NCI-H187 treated with DMSO at 0.1 percent for 48 hours (cell line): Measurements from ENCODE around the gene ITSN1.
"Not testable (repeated sequence)": the region's sequence is repeated elsewhere in the genome, so short reads cannot be mapped to it uniquely, and the experiment has no call there.

Experiments used
- DNase-seq: peaks from one replicate; lab custom pipeline; 2025; lab: John Stamatoyannopoulos, UW

ITSN1 gene

DNA sequence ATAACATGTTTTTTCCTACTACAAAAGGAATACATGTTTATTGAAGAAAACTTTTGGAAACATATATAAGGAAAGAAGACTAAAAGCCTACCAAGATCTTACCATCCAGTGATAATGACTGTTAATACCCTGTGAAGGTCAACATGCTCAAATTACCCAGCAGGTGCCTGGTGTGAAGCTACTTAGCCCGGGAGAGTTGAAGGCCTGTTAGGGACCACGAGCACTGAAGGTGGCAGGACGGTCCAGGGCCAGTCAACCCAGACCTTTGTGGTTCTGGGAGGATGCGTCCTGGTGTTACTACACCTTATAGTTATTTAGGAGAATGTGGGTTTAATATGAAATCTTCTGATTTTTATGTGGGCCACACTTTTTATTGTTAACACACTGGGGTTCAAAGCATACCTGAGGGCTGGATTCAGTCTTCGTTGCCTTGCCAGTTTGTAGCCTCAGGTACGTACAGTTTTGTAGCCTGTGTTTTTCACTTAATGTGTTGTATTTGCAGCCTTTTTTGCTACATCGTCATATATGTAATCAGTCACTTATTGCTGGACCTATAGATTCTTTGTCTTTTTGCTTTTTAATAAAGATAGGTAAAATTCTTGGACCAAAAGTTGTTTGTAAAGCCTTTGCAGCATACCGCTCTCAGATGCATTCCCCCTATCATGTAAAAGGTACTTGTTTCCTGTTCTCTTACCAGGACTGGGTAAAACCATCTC, 9.8 kb downstream of the ITSN1 start:
- DNase-seq: no peak

DNA sequence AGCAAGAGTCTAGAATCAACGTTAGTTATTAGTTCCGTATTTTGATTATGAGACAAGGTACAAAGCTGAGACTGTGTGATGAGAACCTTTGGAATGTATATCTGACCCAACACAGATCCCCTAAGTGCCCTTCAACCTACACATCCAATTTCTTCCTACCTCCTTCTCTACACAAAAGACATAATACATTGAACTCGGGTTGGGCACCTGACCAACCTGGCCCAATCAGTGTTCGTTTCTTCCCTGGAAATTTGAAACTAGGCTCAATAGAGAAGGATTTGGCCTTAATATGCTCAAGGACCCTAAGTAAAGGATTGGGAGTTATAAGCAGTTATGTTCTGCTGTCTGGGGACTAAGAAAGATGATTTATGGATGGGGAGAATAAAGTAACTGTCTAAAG, 12.1 kb downstream of the ITSN1 start:
- no peak for DNase-seq

DNA sequence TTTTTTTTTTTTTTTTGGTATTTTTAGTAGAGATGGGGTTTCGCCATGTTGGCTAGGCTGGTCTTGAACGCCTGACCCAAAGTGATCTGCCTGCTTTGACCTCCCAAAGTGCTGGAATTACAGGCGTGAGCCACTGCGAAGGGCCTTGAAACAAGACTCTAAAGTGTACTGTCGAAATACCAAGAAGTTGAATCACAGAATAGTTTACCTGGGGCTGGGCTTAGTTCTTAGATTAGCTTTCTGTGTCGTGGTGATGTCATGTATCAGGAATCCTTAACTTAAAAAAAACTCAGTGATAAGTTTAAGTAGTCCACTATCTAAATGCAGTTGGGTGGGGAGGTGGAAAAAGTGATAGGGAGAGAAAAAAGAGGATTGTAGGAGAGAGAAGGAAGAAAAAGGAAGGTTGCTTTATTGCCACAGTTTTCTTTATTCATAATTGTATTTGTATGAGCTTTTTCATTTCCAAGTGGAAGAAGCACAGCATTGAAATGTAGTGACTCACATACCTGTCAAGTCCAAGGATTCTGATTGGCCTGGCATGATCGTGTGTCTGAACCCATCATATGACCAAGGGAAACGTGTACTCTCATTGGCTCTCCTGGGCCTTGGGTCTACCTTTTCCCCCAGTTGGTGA, 13.4 kb downstream of the ITSN1 start:
- no peak for DNase-seq

DNA sequence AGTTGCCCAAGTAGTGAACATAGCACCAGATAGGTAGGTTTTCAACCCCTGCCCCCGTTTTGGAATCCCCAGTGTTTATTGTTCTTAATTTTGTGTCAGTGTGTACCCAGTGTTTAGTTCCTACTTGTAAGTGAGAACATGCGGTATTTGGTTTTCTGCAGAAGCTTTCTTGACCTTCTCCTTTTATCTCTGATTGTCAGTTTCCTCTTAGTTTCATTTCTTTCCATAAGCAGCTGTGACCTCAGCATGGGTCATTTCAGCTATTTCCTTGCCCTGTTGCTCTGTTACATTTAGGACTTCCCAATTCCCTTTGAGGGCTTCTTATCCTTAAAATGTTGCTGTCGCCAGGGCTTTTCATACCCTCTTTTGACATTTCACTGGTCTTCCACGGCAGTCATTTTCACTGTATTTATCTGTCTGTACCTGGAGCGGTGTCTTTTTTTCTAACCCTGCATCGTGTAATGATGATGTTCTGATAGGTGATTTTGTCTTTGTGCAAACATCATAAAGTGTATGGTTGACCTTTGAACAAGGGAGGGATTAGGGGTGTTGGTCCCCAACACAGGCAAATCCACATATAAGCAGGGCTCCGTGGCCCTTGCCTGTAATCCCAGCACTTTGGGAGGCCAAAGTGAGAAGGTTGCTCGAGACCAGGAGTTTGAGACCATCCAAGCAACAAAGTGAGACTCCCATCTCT, 15.0 kb downstream of the ITSN1 start:
- DNase-seq: no peak

DNA sequence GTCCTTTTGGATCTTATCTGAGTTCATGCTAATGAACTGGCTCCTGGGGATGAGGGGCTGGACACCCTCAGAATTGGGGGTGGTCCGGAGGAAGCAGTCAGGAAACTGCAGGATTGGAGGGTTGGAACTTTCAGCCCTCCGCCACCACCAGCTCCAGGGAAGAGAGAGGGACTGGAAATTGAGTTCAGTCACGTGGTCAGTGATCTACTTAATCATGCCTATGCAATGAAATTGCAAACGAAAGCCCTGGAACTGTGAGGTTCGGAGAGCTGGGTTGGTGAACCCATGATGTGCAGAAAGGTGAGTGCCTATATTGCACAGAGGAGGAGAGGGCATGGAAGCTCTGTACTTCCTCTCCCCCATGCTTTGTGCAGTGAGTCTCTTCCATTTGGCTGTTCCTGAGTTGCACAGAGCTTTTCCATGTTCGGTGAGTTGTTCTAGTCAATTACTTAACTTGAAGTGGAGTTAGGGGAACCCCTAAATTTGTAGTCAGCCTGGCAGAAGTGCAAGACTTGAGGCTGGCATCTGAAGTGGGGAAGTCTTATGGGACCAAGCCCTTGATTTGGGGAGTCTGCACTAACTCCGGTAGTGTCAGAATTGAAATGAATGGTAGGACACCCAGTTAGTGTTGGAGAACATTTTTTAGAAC, 16.7 kb downstream of the ITSN1 start:
- no peak for DNase-seq

DNA sequence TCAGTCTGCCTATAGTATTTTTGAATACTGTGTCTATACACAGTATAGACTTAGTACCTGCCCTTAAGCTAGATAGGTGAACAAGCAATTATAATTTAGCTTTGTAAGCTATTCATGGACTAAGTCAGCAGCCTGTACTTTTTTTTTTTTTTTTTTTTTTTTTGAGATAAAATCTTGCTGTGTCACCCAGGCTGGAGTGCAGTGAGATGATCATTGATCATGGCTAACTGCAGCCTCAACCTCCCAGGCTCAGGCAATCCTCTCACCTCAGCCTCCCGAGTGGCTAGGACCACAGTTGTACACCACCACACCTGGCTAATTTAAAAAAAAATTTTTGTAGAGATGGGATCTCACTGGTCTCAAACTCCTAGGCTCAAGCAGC, 17.3 kb downstream of the ITSN1 start:
- no peak for DNase-seq

DNA sequence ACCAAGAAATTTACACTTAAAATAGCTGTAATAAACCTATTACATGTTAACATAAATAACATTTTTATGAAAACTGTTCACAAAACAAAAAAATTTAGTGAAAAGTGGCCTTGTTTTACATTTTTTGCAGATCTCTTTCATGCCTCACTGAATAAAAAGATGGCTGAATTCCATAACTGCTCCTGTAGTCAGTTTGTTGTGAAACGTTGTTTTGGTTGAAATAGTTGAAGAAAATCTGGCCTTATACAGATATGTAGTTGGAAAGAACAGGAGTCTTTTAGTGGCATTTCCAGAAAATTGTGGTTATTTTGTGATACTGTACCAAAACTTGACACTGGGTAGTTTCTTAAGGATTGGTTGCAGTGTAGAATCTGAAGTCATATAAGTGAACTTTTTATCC, 18.1 kb downstream of the ITSN1 start:
- no peak for DNase-seq

DNA sequence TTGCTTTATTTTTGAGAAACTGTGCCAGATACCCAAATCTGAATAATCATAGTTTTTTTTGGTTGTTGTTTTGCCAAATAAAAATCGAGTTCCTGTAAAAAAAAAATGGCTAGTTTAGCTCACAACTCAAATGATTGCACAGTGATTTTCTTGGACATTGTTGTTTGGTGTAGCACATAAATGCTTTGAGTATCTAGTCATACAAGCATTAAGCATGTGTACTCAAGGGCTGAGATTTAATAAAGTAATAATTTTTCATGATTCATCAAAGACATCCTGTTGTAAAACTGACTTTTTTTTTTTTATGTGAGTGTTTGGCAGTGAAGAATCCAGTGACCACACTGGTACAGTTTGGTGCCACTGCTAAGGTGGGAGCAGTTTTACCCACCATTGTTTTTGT, 18.8 kb downstream of the ITSN1 start:
- DNase-seq: no peak

DNA sequence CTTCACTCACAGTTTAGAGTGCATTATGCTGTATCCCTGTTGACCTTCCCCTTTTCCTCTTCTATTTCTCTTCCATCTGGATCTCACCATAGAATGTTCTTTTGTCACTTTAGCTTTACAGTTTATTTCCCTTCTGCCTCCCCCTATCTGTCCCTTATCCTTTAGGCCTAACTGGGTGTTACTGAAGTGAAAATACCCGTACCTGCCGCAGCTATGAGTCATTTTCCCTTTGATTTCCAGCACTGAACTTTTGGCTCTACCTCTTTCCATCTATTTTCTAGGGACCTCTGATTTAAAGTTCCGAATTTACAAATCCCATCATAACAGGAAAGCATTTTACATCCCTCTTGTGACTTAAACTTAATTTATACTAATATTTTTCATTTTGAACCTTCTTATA, 19.7 kb downstream of the ITSN1 start:
- no peak for DNase-seq

DNA sequence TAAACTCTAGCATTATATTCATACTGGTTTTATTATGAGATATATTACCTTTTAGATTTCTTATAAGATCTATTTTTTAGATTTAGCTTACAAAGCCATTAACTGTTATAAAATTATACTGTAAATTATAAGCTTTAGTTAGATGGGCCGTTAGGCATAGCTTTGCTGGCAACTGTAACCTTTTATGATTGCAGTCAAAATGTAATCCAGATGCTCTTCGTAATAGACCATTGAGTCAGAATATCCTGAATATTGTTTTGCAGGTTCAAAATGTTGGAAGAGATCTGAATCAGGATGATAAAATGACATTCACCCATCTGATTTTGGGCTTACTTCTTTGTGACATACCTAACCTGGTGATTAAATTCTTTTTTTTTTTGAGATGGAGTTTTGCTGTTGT, 20.9 kb downstream of the ITSN1 start:
- no peak for DNase-seq

DNA sequence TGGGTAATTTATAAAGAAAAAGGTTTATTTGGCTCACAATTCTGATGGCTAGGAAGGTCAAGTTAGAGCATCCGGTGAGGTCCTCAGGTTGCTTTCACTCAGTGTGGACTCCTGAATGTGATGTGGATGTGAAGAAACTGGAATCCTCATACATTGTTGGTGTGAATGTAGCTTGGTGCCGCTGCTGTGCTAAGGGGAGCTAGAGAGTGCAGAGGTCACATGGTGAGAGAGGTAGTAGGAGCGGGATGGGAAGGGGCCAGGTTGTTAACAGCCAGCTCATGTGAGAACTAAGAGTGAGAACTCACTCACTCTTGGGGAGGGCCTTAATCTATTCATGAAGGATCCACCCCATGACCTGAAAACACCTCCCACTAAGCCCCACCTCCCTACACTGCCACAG, 21.8 kb downstream of the ITSN1 start:
- no peak for DNase-seq

DNA sequence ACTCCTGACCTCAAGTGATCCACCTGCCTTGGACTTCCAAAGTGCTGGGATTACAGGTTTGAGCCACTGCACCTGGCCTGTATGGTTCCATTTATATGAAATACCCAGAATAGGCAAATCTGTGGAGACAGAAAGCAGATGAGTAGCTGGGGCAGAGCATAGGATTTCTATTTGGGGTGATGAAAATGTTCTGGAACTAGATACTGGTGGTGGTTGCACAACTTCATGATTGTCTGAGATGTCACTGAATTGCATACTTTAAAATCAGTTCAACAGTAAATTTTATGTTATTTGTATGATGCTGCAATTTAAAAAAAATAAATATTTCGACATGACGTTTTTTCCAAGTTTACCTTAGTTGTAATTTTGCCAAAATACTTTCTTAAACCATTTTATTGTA, 23.9 kb downstream of the ITSN1 start:
- DNase-seq: no peak

DNA sequence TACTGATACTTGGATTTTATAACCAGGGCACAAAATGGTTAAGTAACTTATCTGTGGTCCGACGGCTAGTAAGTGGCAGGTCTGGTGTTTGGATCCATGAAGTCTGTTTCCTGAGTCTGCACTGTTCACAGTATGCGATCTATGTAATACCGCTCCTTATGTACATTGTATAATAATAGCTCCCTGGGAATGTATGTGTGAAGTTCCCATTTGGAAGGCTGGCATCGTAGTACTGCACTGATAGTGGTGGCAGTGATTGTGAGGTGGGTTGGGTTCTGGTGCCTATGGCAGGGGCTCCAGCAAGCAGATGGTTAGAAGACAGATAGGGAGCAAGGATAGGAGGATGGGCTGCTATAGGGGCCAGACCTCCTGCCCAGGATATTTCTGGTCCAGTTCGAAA, 25.3 kb downstream of the ITSN1 start:
- DNase-seq: no peak

DNA sequence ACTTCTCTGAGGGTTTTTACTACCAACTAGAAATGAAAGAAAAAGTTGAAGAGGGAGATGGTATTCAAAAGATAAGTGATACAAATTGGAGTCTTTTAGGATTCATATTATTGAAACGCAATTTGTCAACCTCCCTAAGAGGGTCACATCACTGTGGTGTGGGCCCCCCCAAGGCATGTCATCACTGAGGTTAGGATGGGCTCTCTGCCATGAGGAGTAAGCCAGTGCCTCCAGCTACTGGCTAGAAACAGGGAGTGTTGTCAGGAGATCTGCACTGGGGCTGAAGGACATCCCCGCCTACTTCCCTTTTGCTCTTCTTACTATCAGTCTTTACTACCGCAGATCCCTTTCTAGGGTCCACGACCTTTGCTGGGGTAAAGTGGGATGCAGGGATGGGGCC, 25.9 kb downstream of the ITSN1 start:
- DNase-seq: no peak

DNA sequence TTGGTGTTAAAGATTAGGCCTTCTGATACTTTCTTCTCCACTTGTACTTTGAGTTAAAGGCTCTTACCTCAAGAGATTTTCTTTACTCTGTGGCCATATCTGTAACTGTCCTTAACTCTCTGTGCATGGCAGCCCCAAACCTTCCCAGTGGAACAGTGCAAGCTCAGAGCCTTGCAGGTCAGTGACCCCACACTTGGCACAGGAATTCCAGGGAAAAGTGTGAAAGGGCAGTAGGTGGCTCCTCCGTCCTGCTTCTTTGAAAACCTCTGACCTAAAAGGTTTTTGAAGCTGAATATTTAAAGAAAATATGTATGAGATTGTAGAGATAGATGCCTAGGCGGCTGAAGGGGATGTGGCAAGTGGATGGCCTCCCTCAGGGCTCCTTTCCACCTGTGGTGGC, 26.3 kb downstream of the ITSN1 start:
- no peak for DNase-seq

DNA sequence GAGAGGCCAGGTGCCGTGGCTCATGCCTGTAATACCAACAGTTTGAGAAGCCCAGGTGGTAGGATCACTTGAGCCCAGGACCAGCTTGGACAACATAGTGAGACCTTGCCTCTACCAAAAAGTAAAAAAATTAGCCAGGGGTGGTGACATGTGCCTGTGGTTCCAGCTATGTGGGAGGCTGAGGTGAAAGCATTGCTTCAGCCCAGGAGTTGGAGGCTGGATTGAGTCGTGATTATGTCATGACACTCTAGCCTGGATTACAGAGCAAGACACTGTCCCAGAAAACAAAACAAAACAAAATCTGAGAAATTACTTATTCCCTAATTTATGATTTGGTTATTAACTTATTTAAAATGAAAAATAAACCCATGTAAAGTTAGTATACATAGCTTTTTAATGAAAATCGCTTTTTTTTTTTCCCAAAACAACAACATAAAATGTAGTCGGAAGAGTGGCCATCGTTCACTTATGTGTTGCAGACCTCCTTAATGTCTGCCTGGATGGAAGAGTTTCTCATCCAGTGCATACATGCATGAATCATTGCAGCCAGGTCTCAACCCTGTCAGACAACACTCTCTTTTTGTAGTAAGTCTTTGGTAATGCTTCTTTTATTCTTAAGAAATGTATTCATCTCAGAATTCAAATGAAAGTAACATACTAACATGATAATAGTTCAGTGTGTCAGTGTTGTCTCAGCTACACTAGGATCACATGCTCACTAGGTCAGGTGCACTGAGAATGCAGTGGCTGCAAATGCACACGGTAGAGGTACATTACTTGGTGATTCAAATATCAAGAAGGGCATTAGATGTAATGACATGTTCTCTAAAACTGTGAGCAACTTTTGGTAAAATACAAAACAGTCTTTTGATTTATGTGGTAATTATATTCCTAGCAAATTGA, 28.0 kb downstream of the ITSN1 start:
- DNase-seq: no peak

DNA sequence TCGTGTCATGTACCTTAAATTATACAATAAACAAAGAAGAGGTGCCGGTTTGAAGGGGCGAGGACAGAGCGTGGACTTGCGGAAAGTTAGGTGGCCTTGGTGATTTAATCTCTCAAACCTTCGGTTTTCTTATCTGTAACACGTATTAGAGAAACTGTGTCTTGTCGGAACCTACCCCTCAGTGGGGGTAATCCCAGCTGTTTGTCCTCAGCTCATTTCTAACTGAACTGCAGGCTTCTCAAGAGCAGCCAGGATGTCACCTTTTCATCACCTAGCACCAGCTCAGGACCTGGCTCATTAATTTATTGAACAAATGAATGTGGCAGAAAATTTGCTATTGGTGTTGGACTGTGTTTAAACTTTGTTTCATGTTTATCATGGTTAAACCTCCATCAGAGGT, 31.2 kb downstream of the ITSN1 start:
- no peak for DNase-seq

DNA sequence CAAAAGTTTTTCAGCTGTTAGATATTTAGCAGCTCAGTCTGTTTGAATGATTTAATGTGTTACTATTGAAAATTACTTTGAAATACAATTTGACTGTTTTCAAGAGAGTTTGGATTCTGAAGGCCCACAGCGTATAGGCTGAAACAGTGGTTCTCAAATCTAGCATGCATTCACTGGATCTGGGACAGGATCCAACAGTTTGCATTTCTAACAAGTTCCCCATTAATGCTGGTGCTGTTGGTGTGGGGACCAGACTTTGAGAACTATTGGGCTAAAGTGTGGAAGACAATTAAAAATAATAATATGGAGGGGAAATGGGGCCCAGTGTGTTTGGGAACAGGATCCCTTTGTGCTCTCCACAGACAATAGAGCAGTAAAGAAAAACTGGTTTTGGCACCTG, 31.9 kb downstream of the ITSN1 start:
- no peak for DNase-seq

DNA sequence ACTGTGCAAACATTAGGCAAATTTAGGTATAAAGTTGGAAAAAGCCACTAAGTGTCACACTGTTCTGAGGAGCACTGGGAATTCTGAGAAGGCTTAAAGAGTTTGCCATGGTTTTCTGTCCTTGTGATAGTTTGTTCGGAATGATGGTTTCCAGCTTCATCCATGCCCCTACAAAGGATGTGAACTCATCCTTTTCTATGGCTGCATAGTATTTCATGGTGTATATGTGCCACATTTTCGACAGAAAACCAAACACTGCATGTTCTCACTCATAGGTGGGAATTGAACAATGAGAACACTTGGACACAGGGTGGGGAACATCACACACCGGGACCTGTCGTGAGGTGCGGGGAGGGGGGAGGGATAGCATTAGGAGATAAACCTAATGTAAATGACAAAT, 34.4 kb downstream of the ITSN1 start:
- not testable (repeated sequence) for DNase-seq

DNA sequence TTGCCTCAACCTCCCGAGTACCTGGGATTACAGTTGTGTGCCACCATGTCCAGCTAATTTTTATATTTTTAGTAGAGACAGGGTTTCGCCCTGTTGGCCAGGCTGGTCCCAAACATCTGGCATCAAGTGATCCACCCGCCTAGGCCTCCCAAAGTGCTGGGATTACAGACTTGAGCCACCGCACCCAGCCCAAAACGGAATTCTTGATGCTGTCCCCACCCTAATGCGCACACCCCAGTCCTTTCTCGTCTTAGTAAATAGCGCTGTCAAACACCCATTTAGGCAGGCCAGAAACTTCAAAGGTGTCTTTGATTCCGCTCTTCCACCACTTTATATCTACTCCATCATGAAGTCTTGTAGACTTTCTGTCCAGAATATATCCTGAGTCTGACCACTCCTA, 35.1 kb downstream of the ITSN1 start:
- DNase-seq: no peak

DNA sequence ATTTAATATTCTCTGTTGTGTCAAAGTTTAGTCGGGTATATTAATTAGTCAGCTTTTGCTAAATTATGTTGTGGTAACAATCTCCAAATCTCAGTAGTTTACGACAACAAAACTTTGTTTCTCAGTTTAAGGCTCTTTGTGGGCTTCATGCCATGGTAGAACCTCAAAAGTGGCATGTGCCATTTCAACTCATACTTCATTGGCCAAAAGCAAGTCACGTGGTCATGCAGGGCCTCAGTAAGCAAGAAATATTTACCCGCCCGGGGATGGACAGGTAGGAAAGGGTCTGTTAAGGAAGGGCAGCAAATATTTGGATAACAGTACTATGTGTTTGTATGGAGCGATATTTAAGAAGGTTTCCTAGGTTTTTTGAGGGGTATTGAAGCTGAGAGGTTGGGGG, 38.6 kb downstream of the ITSN1 start:
- DNase-seq: no peak

DNA sequence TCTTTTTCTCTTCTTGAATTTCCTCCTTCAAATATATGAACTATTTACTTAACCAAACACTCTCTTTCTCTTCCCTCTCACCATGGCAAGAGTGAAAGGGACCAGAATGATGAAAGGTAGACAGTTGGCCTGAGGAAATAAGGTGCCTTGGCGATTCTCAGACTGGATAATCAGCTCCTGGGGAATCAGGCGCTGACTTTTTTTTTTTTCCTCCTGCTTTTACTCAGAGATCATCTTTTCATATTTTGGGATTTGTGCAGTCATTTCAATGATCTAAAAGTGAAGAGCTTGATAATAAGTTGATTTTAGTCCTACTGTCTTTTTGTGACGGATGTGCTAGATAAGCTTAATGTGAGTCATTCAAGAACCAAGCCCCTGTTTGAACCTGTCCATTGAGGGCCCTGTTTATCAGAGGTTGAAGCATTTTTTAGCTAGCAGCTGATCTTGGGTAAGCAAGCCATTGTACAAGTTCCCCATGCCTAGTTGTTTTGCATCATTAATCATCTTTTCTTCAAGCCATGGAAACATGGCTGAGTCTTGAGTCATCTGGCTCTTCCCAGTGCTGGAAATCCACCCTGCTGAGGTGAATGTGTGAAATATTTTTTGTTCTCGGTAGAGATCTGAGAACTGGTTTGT, 40.8 kb downstream of the ITSN1 start:
- no peak for DNase-seq
